Esophagus muscularis mucosa (tissue), 3 donors: ENCODE measurements around the gene ARHGDIG.

Source experiments
- CTCF ChIP-seq, 3 experiments: fragments of 200-600 bp in 2 of 3; fragments of 450-650 bp in 1 of 3; sonication (generic) in 2 of 3; IDR thresholded peaks; one replicate each; pipeline ENCODE4 v1.5.1; 2017 to 2019; ENCODE audit warnings: antibody characterized with exemption in 3 of 3, mild to moderate bottlenecking in 2 of 3, moderate library complexity in 1 of 3
- POLR2A ChIP-seq: fragments of 450-650 bp; IDR thresholded peaks from one replicate; pipeline ENCODE4 v1.6.1; 2017; ENCODE audit warnings: antibody characterized with exemption, moderate library complexity, mild to moderate bottlenecking, low read depth
- POLR2AphosphoS5 ChIP-seq, 2 donors: sonication (generic); formaldehyde crosslinking; IDR thresholded peaks; one replicate each; pipeline ENCODE4 v1.6.1; 2017; ENCODE audit warnings: antibody characterized with exemption in 2 of 2

DNA sequence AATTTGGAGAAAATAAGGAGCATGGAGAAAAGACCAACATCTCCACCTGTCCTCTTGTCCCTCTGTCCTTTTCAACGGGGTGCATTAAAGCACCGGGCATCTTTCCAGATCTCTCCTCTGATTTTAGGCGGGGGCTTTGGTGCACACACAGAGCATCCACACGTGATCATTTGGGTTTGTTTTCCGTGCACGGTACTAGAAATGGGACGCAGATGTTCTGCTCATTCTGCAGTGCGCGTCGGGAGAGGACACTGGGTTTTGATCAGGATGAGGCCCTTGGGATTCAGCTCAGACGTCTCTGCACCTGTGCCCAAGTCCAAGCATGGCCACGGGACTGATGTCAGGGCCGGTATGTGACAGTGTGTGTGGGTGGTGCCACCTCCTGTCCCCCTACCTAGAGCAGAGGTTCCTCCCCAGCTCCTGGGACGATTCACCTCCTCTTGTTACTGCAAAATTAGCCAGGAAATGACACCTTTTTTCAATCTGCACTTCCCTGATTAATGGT, 34.5 kb downstream of the ARHGDIG start:
- TF ChIP-seq CTCF (IDR thresholded peaks at IDR 0.05) = no peak
- TF ChIP-seq POLR2AphosphoS5 (IDR thresholded peaks at IDR 0.05) = no peak
- TF ChIP-seq POLR2A = no peak
